Pancreas (tissue), 10 donors: ENCODE results near the gene SPPL2A. TPM values are rescaled to one million over a fixed set of nuclear protein-coding genes. Genes with fewer than 3 reads are reported as not detected.

Experiments
- ATAC-seq, 4 donors: fragments of 200-7000 bp; cut with Tn5 transposase; one replicate each; pipeline versions ENCODE4 v1.8.0 to v1.9.1; 2020; ENCODE audit warnings: mild to moderate bottlenecking in 4 of 4, moderate library complexity in 4 of 4
- DNase-seq, 6 donors: peaks; one replicate each; pipeline ENCODE4 v3.0.0-alpha.2; 2020
- FAIRE-seq: peaks from 2 replicates; lab custom pipeline; 2012; peaks lifted over from hg19 to GRCh38; lab: Jason Lieb, UNC
- H3K27ac ChIP-seq, 4 donors: fragments of 200-600 bp; sonication (generic); 1 replicate in 3 of 4; 2 replicates in 1 of 4; pipeline versions ENCODE4 v1.5.0 to v1.8.0; 2020
- H3K27me3 ChIP-seq, 4 donors: fragments of 200-600 bp; one replicate each; pipeline ENCODE4 v1.8.0; 2021
- H3K36me3 ChIP-seq, 3 donors: fragments of 200-600 bp; sonication (generic) in 1 of 3; one replicate each; pipeline versions ENCODE4 v1.5.0 to v1.8.0; 2020 to 2021
- H3K4me1 ChIP-seq, 3 donors: fragments of 200-600 bp; one replicate each; pipeline ENCODE4 v1.8.0; 2021
- H3K4me3 ChIP-seq, 4 donors: fragments of 200-600 bp; sonication (generic) in 2 of 4; one replicate each; pipeline versions ENCODE4 v1.5.0 to v1.8.0; 2020 to 2021
- H3K9me3 ChIP-seq, 4 donors: fragments of 200-600 bp; one replicate each; pipeline ENCODE4 v1.8.0; 2021
- CTCF ChIP-seq, 4 donors: fragments of 200-600 bp; sonication (generic) in 3 of 4; IDR thresholded peaks; one replicate each; pipeline versions ENCODE4 v1.5.0 to v1.8.0; 2021; ENCODE audit warnings: antibody characterized with exemption in 4 of 4
- WGBS, 2 donors: extraction: QIAGEN DNeasy Blood & Tissue Kit; methylation state at CpG; one replicate each; pipeline ENCODE4 v1.1.7; 2013; 5-methylcytosine and 5-hydroxymethylcytosine counted together
- intact Hi-C, 3 donors: fragments of 100-400 bp; cut with DNase I; formaldehyde crosslinking; loops; one replicate each; pipeline versions ENCODE4 v1.11.1 to v1.14.2; 2022
- polyA plus RNA-seq, 2 donors: library from polyadenylated mRNA; stranded (reverse); fragments of 200-250 nt; gene quantifications; one replicate each; pipeline ENCODE4 v1.2.3, GENCODE V29; 2013
- total RNA-seq, 6 donors: library from RNA; stranded (reverse); fragmentation: NEBNext Ultra II Directional in 4 of 6; extraction: Animal tissue kit (Norgen Biotek cat#: 25700) in 4 of 6; gene quantifications; one replicate each; pipeline versions ENCODE4 v1.2.1 to v1.2.4, GENCODE V29; 2021 to 2023
- donor health status: healthy with polysubstance abuse.
- donor health status: DM: no; HTN: no; CAD: no; lungs with moderate emphysema.
- donor health status: DM: no; HTN: no; CAD: no.
- donor health status: control.
- donor health status: control.
- donor health status: Bipolar disorder and iron deficiency.
- donor health status: DM: yes; HTN: yes; CAD: no.
- donor health status: DM: no; HTN: no; CAD: no.
- donor health status: DM: no; HTN: no; CAD: no.
- donor health status: DM: yes; HTN: yes; CAD: no.

Gene SPPL2A
- total and polyA plus RNA-seq, 8 donors: 29.8 to 64.4 (median 45.2) TPM

GRCh38 chr15:50740955-50741354, 24.6 kb downstream of the SPPL2A start:
- no peak overlapping the region for H3K27ac ChIP-seq
- FAIRE-seq (no peak), ATAC-seq (no peak), DNase-seq (no peak)
- no peak overlapping the region for H3K4me3 ChIP-seq
- H3K27me3 ChIP-seq: no peaks in the 10 kb centered on the region
- no peak for TF ChIP-seq CTCF (IDR thresholded peaks at IDR 0.05)
- 87 to 95% methylated on average over 3 of the region's 3 CpGs for WGBS, 2 donors
- intact Hi-C loops: no loop called here
- H3K9me3 ChIP-seq: no peaks in the 10 kb centered on the region
- H3K36me3 ChIP-seq: peaks cover 0 to 52% (median 0%) of the 10 kb centered on the region in 3 donors
- no peaks in the 10 kb centered on the region for H3K4me1 ChIP-seq

- Histone ChIP-seq H3K27ac (no peak overlapping the region), H3K4me3 (no peak overlapping the region), H3K27me3 (no peaks in the 10 kb centered on the region), H3K9me3 (no peaks in the 10 kb centered on the region), H3K4me1 (no peaks in the 10 kb centered on the region), H3K36me3 (peaks cover 0 to 57% (median 7%) of the 10 kb centered on the region in 3 donors)
- FAIRE-seq (no peak), DNase-seq (no peak), ATAC-seq (no peak)
- TF ChIP-seq CTCF (IDR thresholded peaks at IDR 0.05): no peak
- WGBS, 2 donors: 90 to 92% methylated on average over 8 of the region's 8 CpGs
- intact Hi-C loops: no loop called here
These were observed 28.7 kb downstream of the SPPL2A start for GRCh38 chr15:50736823-50737222.

- Histone ChIP-seq H3K27ac (no peak overlapping the region), H3K4me1 (no peaks in the 10 kb centered on the region), H3K4me3 (no peak overlapping the region), H3K9me3 (no peaks in the 10 kb centered on the region), H3K36me3 (peaks cover 0 to 59% (median 7%) of the 10 kb centered on the region in 3 donors), H3K27me3 (no peaks in the 10 kb centered on the region)
- WGBS, 2 donors: 65 to 75% methylated on average over 4 of the region's 4 CpGs
- no peak for ATAC-seq
- no peak for TF ChIP-seq CTCF (IDR thresholded peaks at IDR 0.05)
- FAIRE-seq: no peak
- intact Hi-C loops: no loop called here
- no peak for DNase-seq
These were observed 30.4 kb downstream of the SPPL2A start for GRCh38 chr15:50735156-50735555.

GRCh38 chr15:50726315-50726714, 39.2 kb downstream of the SPPL2A start:
- Histone ChIP-seq H3K36me3 (peaks cover 0 to 18% (median 3%) of the 10 kb centered on the region in 3 donors), H3K9me3 (no peaks in the 10 kb centered on the region), H3K4me3 (no peak overlapping the region), H3K27me3 (no peaks in the 10 kb centered on the region), H3K27ac (no peak overlapping the region), H3K4me1 (no peaks in the 10 kb centered on the region)
- FAIRE-seq (no peak), ATAC-seq (no peak), DNase-seq (no peak)
- TF ChIP-seq CTCF (IDR thresholded peaks at IDR 0.05): no peak
- intact Hi-C loops: no loop called here
- 97 to 100% methylated on average over 1 of the region's 1 CpG for WGBS, 2 donors

GRCh38 chr15:50718700-50719125, 46.8 kb downstream of the SPPL2A start:
- Histone ChIP-seq H3K27me3 (no peaks in the 10 kb centered on the region), H3K4me1 (no peaks in the 10 kb centered on the region), H3K9me3 (no peaks in the 10 kb centered on the region), H3K27ac (no peak overlapping the region), H3K36me3 (peaks cover 0 to 29% (median 5%) of the 10 kb centered on the region in 3 donors), H3K4me3 (no peak overlapping the region)
- intact Hi-C loops: no loop called here
- no peak for DNase-seq
- ATAC-seq: no peak
- 32% methylated on average over 1 of the region's 1 CpG for WGBS, 2 donors
- TF ChIP-seq CTCF (IDR thresholded peaks at IDR 0.05): no peak
- no peak for FAIRE-seq
